B cell (primary cell): ENCODE data around the gene GRIK2. TPM values are rescaled to one million over a fixed set of nuclear protein-coding genes. Genes with fewer than 3 reads are reported as not detected.

Source experiments
- ATAC-seq: fragments of 200-7000 bp; cut with Tn5 transposase; one replicate; pipeline ENCODE4 v1.10.0; 2021; ENCODE audit warnings: low read depth, mild to moderate bottlenecking, moderate number of reproducible peaks, moderate library complexity
- CTCF ChIA-PET: fragments of 350-600 bp; sonication (Branson Sonifier 250); formaldehyde crosslinking; loops from one replicate; lab custom pipeline; 2021; ENCODE audit warnings: antibody characterized with exemption, inconsistent platforms; lab: Charles Lee
- POLR2A ChIA-PET: fragments of 350-600 bp; sonication (Branson Sonifier 250); formaldehyde crosslinking; loops from one replicate; lab custom pipeline; 2021; ENCODE audit warnings: antibody characterized with exemption; lab: Charles Lee
- DNase-seq: peaks from one replicate; pipeline ENCODE4 v3.0.0; 2013
- H2AFZ ChIP-seq: 2 replicates; pipeline ENCODE4 v1.6.1; 2012; ENCODE audit warnings: mild to moderate bottlenecking, low read depth, low read length; ENCODE audit not compliant: insufficient read depth, poor library complexity, severe bottlenecking
- H3K27ac ChIP-seq, 2 donors: 1 replicate in 1 of 2; 2 replicates in 1 of 2; pipeline ENCODE4 v1.5.1; 2012 to 2013; ENCODE audit warnings: low read length in 2 of 2, mild to moderate bottlenecking in 2 of 2, moderate library complexity in 1 of 2
- H3K27me3 ChIP-seq, 4 experiments: fragments of 200-600 bp in 1 of 4; sonication (generic) in 1 of 4; replicated peaks in 1 of 4; 1 replicate in 2 of 4; 2 replicates in 2 of 4; pipeline versions ENCODE4 v1.6.1 to v1.7.0; 2013 to 2016; ENCODE audit warnings: low read length in 3 of 4, mild to moderate bottlenecking in 2 of 4, mixed read lengths in 1 of 4, moderate library complexity in 1 of 4; ENCODE audit not compliant: insufficient read depth in 4 of 4, control insufficient read depth in 3 of 4; ENCODE audit errors: control extremely low read depth in 1 of 4
- H3K36me3 ChIP-seq, 2 experiments: replicated peaks in 1 of 2; 1 replicate in 1 of 2; 2 replicates in 1 of 2; pipeline versions ENCODE4 v1.6.1 to v1.7.1; 2013; ENCODE audit warnings: low read length in 1 of 2; ENCODE audit not compliant: insufficient read depth in 2 of 2, control insufficient read depth in 1 of 2; ENCODE audit errors: control extremely low read depth in 1 of 2, extremely low read depth in 1 of 2
- H3K4me1 ChIP-seq, 2 donors: fragments of 200-600 bp in 1 of 2; sonication (generic) in 1 of 2; 1 replicate in 1 of 2; 2 replicates in 1 of 2; pipeline versions ENCODE4 v1.5.1 to v1.6.1; 2013 to 2017; ENCODE audit warnings: low read length in 2 of 2; ENCODE audit not compliant: control insufficient read depth in 2 of 2, insufficient read depth in 2 of 2
- H3K4me2 ChIP-seq: replicated peaks from 2 replicates; pipeline ENCODE3; 2012; ENCODE audit warnings: mild to moderate bottlenecking, low read depth, low read length; ENCODE audit not compliant: poor library complexity, severe bottlenecking
- H3K4me3 ChIP-seq, 5 experiments: fragments of 200-600 bp in 1 of 5; sonication (generic) in 1 of 5; 1 replicate in 3 of 5; 2 replicates in 2 of 5; pipeline versions ENCODE4 v1.5.1 to v1.7.0; 2011 to 2016; ENCODE audit warnings: low read length in 4 of 5, mild to moderate bottlenecking in 4 of 5, low read depth in 2 of 5, control low read depth in 1 of 5, moderate library complexity in 1 of 5; ENCODE audit not compliant: insufficient read depth in 1 of 5; ENCODE audit errors: control extremely low read depth in 1 of 5, extremely low read depth in 1 of 5
- H3K79me2 ChIP-seq: fragments of 200-600 bp; sonication (generic); one replicate; pipeline ENCODE4 v1.6.0; 2016; ENCODE audit warnings: low read length; ENCODE audit not compliant: control insufficient read depth, insufficient read depth
- H3K9ac ChIP-seq: fragments of 200-600 bp; sonication (generic); 2 replicates; pipeline ENCODE4 v1.6.1; 2017; ENCODE audit warnings: mild to moderate bottlenecking, low read length, moderate library complexity
- H3K9me3 ChIP-seq, 3 donors: one replicate each; pipeline versions ENCODE4 v1.6.1 to v1.7.1; 2013; ENCODE audit warnings: low read length in 2 of 3; ENCODE audit not compliant: control insufficient read depth in 2 of 3, insufficient read depth in 1 of 3; ENCODE audit errors: control extremely low read depth in 1 of 3
- H4K20me1 ChIP-seq: 2 replicates; pipeline ENCODE4 v1.6.0; 2012; ENCODE audit warnings: mild to moderate bottlenecking, low read length; ENCODE audit not compliant: insufficient read depth, control insufficient read depth, poor library complexity, severe bottlenecking
- H3K27ac Mint-ChIP-seq: one replicate; pipeline ENCODE4 v1.8.0; 2021; ENCODE audit warnings: mixed read lengths
- H3K27me3 Mint-ChIP-seq: one replicate; pipeline ENCODE4 v1.8.0; 2021; ENCODE audit warnings: mixed read lengths
- H3K4me1 Mint-ChIP-seq: one replicate; pipeline ENCODE4 v1.8.0; 2021; ENCODE audit warnings: mixed read lengths
- H3K4me3 Mint-ChIP-seq: one replicate; pipeline ENCODE4 v1.8.0; 2021; ENCODE audit warnings: mixed read lengths
- H3K9me3 Mint-ChIP-seq: one replicate; pipeline ENCODE4 v1.8.0; 2022; ENCODE audit warnings: mixed read lengths; ENCODE audit not compliant: insufficient read depth
- EZH2 ChIP-seq: IDR thresholded peaks from 2 replicates; pipeline ENCODE4 v1.6.1; 2012; ENCODE audit warnings: borderline replicate concordance, low read depth, mild to moderate bottlenecking, moderate library complexity, low read length; ENCODE audit not compliant: insufficient read depth, poor library complexity, severe bottlenecking
- WGBS: methylation state at CpG from one replicate; pipeline ENCODE4 v1.1.5; 2013; ENCODE audit warnings: missing lambda C conversion rate; ENCODE audit not compliant: insufficient coverage; 5-methylcytosine and 5-hydroxymethylcytosine counted together
- intact Hi-C: fragments of 100-400 bp; cut with micrococcal nuclease; formaldehyde crosslinking; loops from one replicate; pipeline ENCODE4 v1.10.0; 2022
- polyA plus RNA-seq: library from polyadenylated mRNA; depleted of rRNA; stranded (reverse); fragments of >200 nt; gene quantifications from 2 replicates; pipeline ENCODE4 v1.2.3, GENCODE V29; 2012
- total RNA-seq, 2 donors: library from RNA; stranded (reverse); fragments of 120-200 nt in 1 of 2; gene quantifications; 1 replicate in 1 of 2; 2 replicates in 1 of 2; pipeline versions ENCODE4 v1.2.3 to v1.2.4, GENCODE V29; 2013 to 2022
- TF ChIP-seq, protein P1 (sequence below): fragments of 200-600 bp; IDR thresholded peaks from one replicate; pipeline ENCODE4 v1.8.0; 2022; ENCODE audit warnings: antibody characterized with exemption, mild to moderate bottlenecking

Gene GRIK2
- total and polyA plus RNA-seq, 2 donors (not counting 1 experiment from before 2014, with no cell fraction given), result not detected

DNA sequence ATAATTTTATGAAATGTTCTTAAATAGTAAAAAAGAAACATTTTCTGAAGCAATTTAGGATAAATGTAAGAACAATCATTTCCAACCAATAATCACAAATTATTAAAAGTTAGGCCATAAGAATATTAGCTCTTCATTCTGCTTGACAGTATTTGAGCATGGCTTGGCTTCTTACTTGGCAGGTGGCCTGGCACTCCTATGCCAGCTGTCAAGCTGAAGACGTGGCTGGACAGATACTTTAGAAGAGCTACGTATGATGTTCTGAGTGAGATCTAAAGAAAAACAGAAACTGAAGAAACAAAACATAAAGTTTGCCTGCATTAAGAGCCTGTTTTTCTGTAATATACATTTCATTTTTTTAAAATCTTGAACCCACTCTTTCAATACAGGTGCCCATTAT lies 438.9 kb downstream of the GRIK2 start:
- Mint-ChIP-seq H3K4me1 (no peaks in the 10 kb centered on the region), H3K27me3 (no peaks in the 10 kb centered on the region), H3K4me3 (no peak overlapping the region), H3K27ac (no peak overlapping the region), H3K9me3 (peaks cover 9% of the 10 kb centered on the region)
- Histone ChIP-seq H3K4me3 (no peak overlapping the region), H3K27me3 (no peaks in the 10 kb centered on the region), H3K79me2 (no peaks in the 10 kb centered on the region), H3K4me2 (no peak overlapping the region), H2AFZ (no peak overlapping the region), H3K9me3 (no peaks in the 10 kb centered on the region), H3K36me3 (no peaks in the 10 kb centered on the region), H3K27ac (no peak overlapping the region), H3K4me1 (no peaks in the 10 kb centered on the region), H4K20me1 (no peaks in the 10 kb centered on the region), H3K9ac (no peak overlapping the region)
- ATAC-seq, result no peak
- CTCF ChIA-PET, result no interaction called here
- intact Hi-C loops, result no loop called here
- TF ChIP-seq EZH2, result no peak
- DNase-seq, result no peak
- POLR2A ChIA-PET, result no interaction called here
- no CpG with 5 or more reads among the region's 2 CpGs for WGBS

DNA sequence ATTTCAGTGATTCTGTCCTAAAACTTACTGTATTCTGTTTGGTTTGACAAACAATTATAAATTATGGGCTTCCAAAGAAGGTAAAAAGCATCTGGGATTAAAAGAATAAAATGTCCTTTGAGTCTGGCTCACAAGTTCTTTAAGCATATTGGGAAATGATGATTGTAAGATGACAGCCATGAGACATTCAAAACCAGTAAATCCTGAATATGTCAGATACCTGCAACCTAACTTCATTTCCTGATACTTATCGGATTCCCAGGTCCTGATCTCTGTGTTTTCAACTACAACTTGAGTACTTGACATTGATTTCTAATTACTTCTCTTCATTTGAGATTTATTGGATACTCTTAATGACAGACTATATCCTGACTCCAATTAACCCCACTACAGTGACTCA lies 446.6 kb downstream of the GRIK2 start:
- Histone ChIP-seq H3K4me3 (no peak overlapping the region), H3K9ac (no peak overlapping the region), H3K27me3 (no peaks in the 10 kb centered on the region), H3K4me2 (no peak overlapping the region), H3K9me3 (no peaks in the 10 kb centered on the region), H3K27ac (no peak overlapping the region), H2AFZ (no peak overlapping the region), H4K20me1 (no peaks in the 10 kb centered on the region), H3K36me3 (no peaks in the 10 kb centered on the region), H3K79me2 (no peaks in the 10 kb centered on the region), H3K4me1 (no peaks in the 10 kb centered on the region)
- Mint-ChIP-seq H3K27me3 (no peaks in the 10 kb centered on the region), H3K4me1 (no peaks in the 10 kb centered on the region), H3K9me3 (peaks cover 2% of the 10 kb centered on the region), H3K27ac (no peak overlapping the region), H3K4me3 (no peak overlapping the region)
- ChIA-PET POLR2A (no interaction called here), CTCF (no interaction called here)
- TF ChIP-seq EZH2, result no peak
- TF ChIP-seq, protein P1, sequence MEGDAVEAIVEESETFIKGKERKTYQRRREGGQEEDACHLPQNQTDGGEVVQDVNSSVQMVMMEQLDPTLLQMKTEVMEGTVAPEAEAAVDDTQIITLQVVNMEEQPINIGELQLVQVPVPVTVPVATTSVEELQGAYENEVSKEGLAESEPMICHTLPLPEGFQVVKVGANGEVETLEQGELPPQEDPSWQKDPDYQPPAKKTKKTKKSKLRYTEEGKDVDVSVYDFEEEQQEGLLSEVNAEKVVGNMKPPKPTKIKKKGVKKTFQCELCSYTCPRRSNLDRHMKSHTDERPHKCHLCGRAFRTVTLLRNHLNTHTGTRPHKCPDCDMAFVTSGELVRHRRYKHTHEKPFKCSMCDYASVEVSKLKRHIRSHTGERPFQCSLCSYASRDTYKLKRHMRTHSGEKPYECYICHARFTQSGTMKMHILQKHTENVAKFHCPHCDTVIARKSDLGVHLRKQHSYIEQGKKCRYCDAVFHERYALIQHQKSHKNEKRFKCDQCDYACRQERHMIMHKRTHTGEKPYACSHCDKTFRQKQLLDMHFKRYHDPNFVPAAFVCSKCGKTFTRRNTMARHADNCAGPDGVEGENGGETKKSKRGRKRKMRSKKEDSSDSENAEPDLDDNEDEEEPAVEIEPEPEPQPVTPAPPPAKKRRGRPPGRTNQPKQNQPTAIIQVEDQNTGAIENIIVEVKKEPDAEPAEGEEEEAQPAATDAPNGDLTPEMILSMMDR, result no peak
- no peak for DNase-seq
- ATAC-seq, result no peak
- intact Hi-C loops, result no loop called here
- no CpG with 5 or more reads among the region's 1 CpG for WGBS
